Neuronal stem cell (in vitro differentiated cells): ENCODE data around the gene METRN.

ENCODE experiments used
- DNase-seq: peaks from one replicate; pipeline ENCODE4 v3.0.0-alpha.2; 2013; ENCODE audit warnings: low spot score
- H2AFZ ChIP-seq: one replicate; pipeline ENCODE4 v1.6.1; 2013; ENCODE audit warnings: mild to moderate bottlenecking, low read length, inconsistent platforms
- H2AK5ac ChIP-seq: 2 replicates; pipeline ENCODE4 v1.6.1; 2013; ENCODE audit warnings: low read depth, mild to moderate bottlenecking, inconsistent platforms, low read length, moderate library complexity, mixed read lengths
- H2BK120ac ChIP-seq: 2 replicates; pipeline ENCODE4 v1.6.1; 2013; ENCODE audit warnings: low read depth, mild to moderate bottlenecking, inconsistent platforms, low read length, moderate library complexity, mixed read lengths
- H2BK12ac ChIP-seq: one replicate; pipeline ENCODE4 v1.6.1; 2013; ENCODE audit warnings: low read length, inconsistent platforms
- H2BK15ac ChIP-seq: 2 replicates; pipeline ENCODE4 v1.6.1; 2013; ENCODE audit warnings: mild to moderate bottlenecking, low read length, inconsistent platforms, mixed read lengths
- H2BK5ac ChIP-seq: one replicate; pipeline ENCODE4 v1.6.1; 2013; ENCODE audit warnings: inconsistent platforms, mild to moderate bottlenecking, low read length, moderate library complexity
- H3K14ac ChIP-seq: one replicate; pipeline ENCODE4 v1.6.1; 2013; ENCODE audit warnings: low read length, inconsistent platforms
- H3K18ac ChIP-seq: 2 replicates; pipeline ENCODE4 v1.6.1; 2013; ENCODE audit warnings: low read length, inconsistent platforms
- H3K23ac ChIP-seq: 2 replicates; pipeline ENCODE4 v1.6.1; 2013; ENCODE audit warnings: low read depth, mild to moderate bottlenecking, mixed read lengths, low read length, inconsistent platforms; ENCODE audit not compliant: poor library complexity
- H3K27ac ChIP-seq: replicated peaks from 3 replicates; pipeline ENCODE4 v1.5.1; 2013; ENCODE audit warnings: low read length, inconsistent platforms
- H3K27me3 ChIP-seq, 3 experiments: 2 replicates each; pipeline ENCODE4 v1.6.1; 2013; ENCODE audit warnings: low read length in 3 of 3, mild to moderate bottlenecking in 2 of 3, inconsistent platforms in 1 of 3, low read depth in 1 of 3, mixed read lengths in 1 of 3, moderate library complexity in 1 of 3; ENCODE audit not compliant: control insufficient read depth in 3 of 3, insufficient read depth in 3 of 3
- H3K36me3 ChIP-seq, 2 donors: replicated peaks in 1 of 2; 2 replicates each; pipeline ENCODE4 v1.6.1; 2013; ENCODE audit warnings: low read length in 2 of 2; ENCODE audit not compliant: control insufficient read depth in 2 of 2, insufficient read depth in 2 of 2
- H3K4ac ChIP-seq: 2 replicates; pipeline ENCODE4 v1.6.1; 2013; ENCODE audit warnings: inconsistent platforms, mild to moderate bottlenecking, low read length, moderate library complexity
- H3K4me1 ChIP-seq, 2 donors: 1 replicate in 1 of 2; 2 replicates in 1 of 2; pipeline ENCODE4 v1.6.1; 2013; ENCODE audit warnings: low read length in 2 of 2, low read depth in 1 of 2; ENCODE audit not compliant: control insufficient read depth in 2 of 2, insufficient read depth in 1 of 2
- H3K4me2 ChIP-seq: one replicate; pipeline ENCODE4 v1.6.1; 2013; ENCODE audit warnings: mild to moderate bottlenecking, low read length, inconsistent platforms; ENCODE audit not compliant: insufficient read depth, poor library complexity, severe bottlenecking
- H3K4me3 ChIP-seq, 2 donors: 2 replicates each; pipeline ENCODE4 v1.5.1; 2013; ENCODE audit warnings: low read length in 2 of 2, mild to moderate bottlenecking in 2 of 2, inconsistent platforms in 1 of 2, moderate library complexity in 1 of 2
- H3K79me1 ChIP-seq: one replicate; pipeline ENCODE4 v1.6.1; 2013; ENCODE audit warnings: low read depth, mild to moderate bottlenecking, inconsistent platforms, low read length, moderate library complexity
- H3K9ac ChIP-seq: one replicate; pipeline ENCODE4 v1.6.1; 2013; ENCODE audit warnings: mild to moderate bottlenecking, low read depth, low read length, inconsistent platforms; ENCODE audit not compliant: poor library complexity
- H3K9me3 ChIP-seq, 2 donors: replicated peaks in 1 of 2; 2 replicates each; pipeline versions ENCODE3 to v1.6.1; 2013; ENCODE audit warnings: low read length in 2 of 2, mild to moderate bottlenecking in 2 of 2, inconsistent platforms in 1 of 2, low read depth in 1 of 2, mixed read lengths in 1 of 2, moderate library complexity in 1 of 2; ENCODE audit not compliant: control insufficient read depth in 2 of 2, insufficient read depth in 1 of 2
- H4K8ac ChIP-seq: one replicate; pipeline ENCODE4 v1.6.1; 2013; ENCODE audit warnings: low read depth, mild to moderate bottlenecking, inconsistent platforms, low read length, moderate library complexity
- H4K91ac ChIP-seq: one replicate; pipeline ENCODE4 v1.6.1; 2013; ENCODE audit warnings: low read length, low read depth, mild to moderate bottlenecking, inconsistent platforms; ENCODE audit not compliant: poor library complexity
- WGBS, 2 donors: extraction: QIAGEN DNeasy Blood & Tissue Kit; methylation state at CpG; one replicate each; pipeline ENCODE4 v1.1.7; 2013; ENCODE audit warnings: missing lambda C conversion rate in 2 of 2, mixed read lengths in 1 of 2; ENCODE audit not compliant: insufficient read length in 2 of 2, insufficient replicate concordance in 1 of 2; ENCODE audit errors: extremely low coverage in 2 of 2; 5-methylcytosine and 5-hydroxymethylcytosine counted together

Gene METRN

GRCh38 chr16:693766-694165 is 21.2 kb upstream of the METRN start:
- H3K23ac ChIP-seq, result no peak overlapping the region
- WGBS, 2 donors, result no CpG with 5 or more reads among the region's 37 CpGs
- H3K4me2 ChIP-seq, result peak overlapping the region; percentile 57
- H3K4me3 ChIP-seq, result peak overlapping the region in 1 of 2 donors; percentile 51
- H3K4me1 ChIP-seq, result peaks cover 4 to 13% of the 10 kb centered on the region in 2 donors
- no peak overlapping the region for H3K14ac ChIP-seq
- H3K27me3 ChIP-seq, result peaks cover 10 to 62% (median 28%) of the 10 kb centered on the region in 3 experiments
- DNase-seq, result no peak
- peak overlapping the region; percentile 87 for H2BK15ac ChIP-seq
- no peak overlapping the region for H2AK5ac ChIP-seq
- H3K9me3 ChIP-seq, result peaks cover 0 to 6% of the 10 kb centered on the region in 2 donors
- H3K79me1 ChIP-seq, result peaks cover 9% of the 10 kb centered on the region
- no peak overlapping the region for H3K4ac ChIP-seq
- no peaks in the 10 kb centered on the region for H3K36me3 ChIP-seq
- H2AFZ ChIP-seq, result no peak overlapping the region
- H4K91ac ChIP-seq, result no peak overlapping the region
- H3K9ac ChIP-seq, result peak overlapping the region; percentile 60
- H2BK5ac ChIP-seq, result peak overlapping the region; percentile 3
- H2BK120ac ChIP-seq, result no peak overlapping the region
- no peak overlapping the region for H4K8ac ChIP-seq
- no peak overlapping the region for H2BK12ac ChIP-seq
- H3K18ac ChIP-seq, result peak overlapping the region; percentile 76
- H3K27ac ChIP-seq, result no peak overlapping the region

GRCh38 chr16:694187-694862 is 20.6 kb upstream of the METRN start:
- H3K4me3 ChIP-seq, result peak overlapping the region in 1 of 2 donors; percentile 66
- no peak overlapping the region for H4K91ac ChIP-seq
- H2BK15ac ChIP-seq, result no peak overlapping the region
- peak overlapping the region; percentile 38 for H3K18ac ChIP-seq
- H3K4ac ChIP-seq, result no peak overlapping the region
- H3K4me2 ChIP-seq, result peak overlapping the region; percentile 57
- H3K9me3 ChIP-seq, result peaks cover 0 to 6% of the 10 kb centered on the region in 2 donors
- DNase-seq, result no peak
- no peak overlapping the region for H2AK5ac ChIP-seq
- no peak overlapping the region for H4K8ac ChIP-seq
- peaks cover 10 to 67% (median 28%) of the 10 kb centered on the region in 3 experiments for H3K27me3 ChIP-seq
- H3K27ac ChIP-seq, result no peak overlapping the region
- H3K79me1 ChIP-seq, result peaks cover 7% of the 10 kb centered on the region
- no peak overlapping the region for H2BK12ac ChIP-seq
- H3K14ac ChIP-seq, result peak overlapping the region; percentile 6
- peaks cover 3 to 12% of the 10 kb centered on the region in 2 donors for H3K4me1 ChIP-seq
- H2BK120ac ChIP-seq, result no peak overlapping the region
- peak overlapping the region; percentile 3 for H2BK5ac ChIP-seq
- peak overlapping the region; percentile 22 for H3K23ac ChIP-seq
- no peaks in the 10 kb centered on the region for H3K36me3 ChIP-seq
- no peak overlapping the region for H3K9ac ChIP-seq
- H2AFZ ChIP-seq, result no peak overlapping the region
- WGBS, 2 donors, result no CpG with 5 or more reads among the region's 64 CpGs

- Histone ChIP-seq H3K4me1 (peaks cover 0 to 7% of the 10 kb centered on the region in 2 donors), H3K4ac (no peak overlapping the region), H3K36me3 (no peaks in the 10 kb centered on the region), H2BK120ac (peak overlapping the region; percentile 3), H3K4me3 (no peak overlapping the region), H3K79me1 (peaks cover 3% of the 10 kb centered on the region), H3K18ac (no peak overlapping the region), H3K23ac (peak overlapping the region; percentile 22), H2BK15ac (no peak overlapping the region), H3K4me2 (peak overlapping the region; percentile 43), H2AFZ (no peak overlapping the region), H4K91ac (no peak overlapping the region), H2AK5ac (peak overlapping the region; percentile 68), H3K14ac (no peak overlapping the region), H2BK5ac (no peak overlapping the region), H2BK12ac (no peak overlapping the region), H3K27me3 (peaks cover 10 to 72% (median 28%) of the 10 kb centered on the region in 3 experiments), H3K27ac (no peak overlapping the region), H4K8ac (no peak overlapping the region), H3K9ac (no peak overlapping the region), H3K9me3 (peaks cover 0 to 6% of the 10 kb centered on the region in 2 donors)
- DNase-seq, result no peak
- WGBS, 2 donors, result no CpG with 5 or more reads among the region's 37 CpGs
Measured at GRCh38 chr16:694863-695354, 20.0 kb upstream of the METRN start.

- H3K23ac ChIP-seq, result peak overlapping the region; percentile 93
- no peak overlapping the region for H3K4ac ChIP-seq
- H2AFZ ChIP-seq, result no peak overlapping the region
- H2BK5ac ChIP-seq, result peak overlapping the region; percentile 39
- peaks cover 0 to 7% of the 10 kb centered on the region in 2 donors for H3K4me1 ChIP-seq
- H2BK12ac ChIP-seq, result no peak overlapping the region
- H3K9me3 ChIP-seq, result peaks cover 0 to 6% of the 10 kb centered on the region in 2 donors
- peak overlapping the region; percentile 52 for H3K18ac ChIP-seq
- H3K4me3 ChIP-seq, result peak overlapping the region in 1 of 2 donors; percentile 53
- H2AK5ac ChIP-seq, result peak overlapping the region; percentile 94
- H3K27ac ChIP-seq, result no peak overlapping the region
- H3K9ac ChIP-seq, result peak overlapping the region; percentile 77
- no peak overlapping the region for H4K91ac ChIP-seq
- no peak overlapping the region for H4K8ac ChIP-seq
- no CpG with 5 or more reads among the region's 71 CpGs for WGBS, 2 donors
- H3K36me3 ChIP-seq, result no peaks in the 10 kb centered on the region
- no peak for DNase-seq
- H2BK120ac ChIP-seq, result peak overlapping the region; percentile 3
- no peak overlapping the region for H3K4me2 ChIP-seq
- H2BK15ac ChIP-seq, result peak overlapping the region; percentile 38
- peaks cover 14 to 78% (median 28%) of the 10 kb centered on the region in 3 experiments for H3K27me3 ChIP-seq
- peaks cover 3% of the 10 kb centered on the region for H3K79me1 ChIP-seq
- H3K14ac ChIP-seq, result peak overlapping the region; percentile 100
Measured at GRCh38 chr16:695355-696089, 19.4 kb upstream of the METRN start.
